ENCODE data around the gene STEAP4.
"Not testable (repeated sequence)": the region's sequence is repeated elsewhere in the genome, so short reads cannot be mapped to it uniquely, and the experiment has no call there.

Gene STEAP4

GRCh38 chr7:88312061-88312663 is 5.5 kb upstream of the STEAP4 start:
- no peak for DNase-seq

DNA sequence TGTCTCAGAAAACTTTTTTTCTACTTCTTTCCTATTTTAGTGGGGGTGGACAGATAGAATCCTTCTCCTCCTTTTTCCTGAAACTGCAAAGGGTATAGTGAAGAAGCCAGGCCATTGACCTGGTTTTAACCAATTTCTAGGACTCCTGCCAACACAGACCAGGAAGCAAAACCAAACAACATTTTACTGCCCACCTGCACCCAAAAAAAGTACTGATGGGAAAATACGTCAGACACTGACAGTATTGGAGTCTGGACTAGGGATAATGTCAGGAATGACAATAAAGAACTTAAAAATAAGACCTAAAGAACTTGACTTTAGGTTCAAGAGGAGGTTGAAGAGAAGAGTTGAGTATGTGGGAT is 5.0 kb upstream of the STEAP4 start:
- DNase-seq = no peak

DNA sequence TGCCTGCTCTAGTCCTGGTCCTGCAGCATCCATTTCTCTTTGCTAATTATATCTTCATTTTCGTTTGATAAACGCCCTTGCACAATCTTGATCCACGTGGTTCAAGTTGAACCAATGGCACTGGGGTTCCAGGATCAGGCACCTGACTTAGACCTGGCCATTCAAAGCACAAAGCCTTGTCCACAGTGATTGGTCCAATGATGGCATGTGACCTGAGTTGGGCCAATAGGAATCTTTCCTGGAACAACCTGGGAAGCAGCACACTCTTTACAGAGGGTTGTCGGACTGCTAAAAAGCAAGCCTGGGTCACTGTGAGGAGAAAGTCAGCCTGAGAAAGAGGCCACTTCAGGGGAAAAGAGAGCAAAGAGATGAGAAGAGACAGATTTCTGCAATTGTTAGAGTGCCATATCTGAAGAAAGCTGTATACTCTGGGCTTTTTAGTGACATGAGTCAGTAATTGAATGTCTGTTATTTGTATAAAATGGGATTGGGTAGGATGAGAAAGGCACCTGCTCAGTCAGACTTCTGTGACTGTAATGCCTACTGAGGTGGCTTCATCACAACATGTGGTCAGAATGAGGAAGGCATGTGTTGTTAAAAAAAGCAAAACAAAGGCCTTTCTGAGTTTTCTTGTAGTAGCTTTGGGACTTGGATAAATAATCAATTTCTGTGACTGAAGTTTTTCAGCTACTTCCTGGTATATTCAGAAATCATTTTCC is 4.4 kb upstream of the STEAP4 start:
- DNase-seq = no peak

DNA sequence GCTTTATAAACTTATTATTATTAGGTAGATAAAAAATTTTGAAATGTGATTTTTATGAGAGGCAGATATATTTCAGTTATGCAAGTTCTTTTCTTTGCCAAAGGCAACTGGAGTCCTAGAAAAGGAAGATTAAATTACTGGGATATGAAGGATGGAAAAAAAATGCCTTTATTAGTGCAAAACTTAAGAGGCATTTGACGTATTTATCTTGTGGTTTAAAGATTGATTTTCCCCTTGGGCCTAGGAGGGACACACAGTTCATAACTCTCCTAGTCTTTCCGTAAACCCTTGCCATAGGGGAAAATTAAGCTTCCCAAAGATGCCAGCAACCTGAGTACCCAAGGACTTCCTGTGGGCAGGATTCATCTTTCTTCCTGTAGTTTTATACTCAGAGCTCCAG is 3.1 kb upstream of the STEAP4 start:
- DNase-seq = no peak

DNA sequence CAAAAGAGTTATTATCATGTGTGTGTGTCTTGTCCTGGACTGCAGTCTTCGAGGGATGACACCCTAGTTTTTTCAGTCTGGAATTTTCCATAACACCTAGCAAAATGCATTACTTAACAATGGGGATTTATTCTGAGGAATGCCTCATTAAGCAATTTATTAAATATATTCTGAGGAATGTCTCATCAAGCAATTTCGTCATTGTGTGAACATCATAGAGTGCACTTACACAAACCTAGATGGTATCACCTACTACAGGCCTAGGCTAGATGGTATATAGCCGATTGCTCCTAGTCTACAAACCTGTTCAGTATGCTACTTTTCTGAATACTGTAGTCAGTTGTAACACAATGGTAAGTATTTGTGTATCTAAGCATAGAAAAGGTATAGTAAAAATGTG is 1.1 kb upstream of the STEAP4 start:
- DNase-seq = no peak

DNA sequence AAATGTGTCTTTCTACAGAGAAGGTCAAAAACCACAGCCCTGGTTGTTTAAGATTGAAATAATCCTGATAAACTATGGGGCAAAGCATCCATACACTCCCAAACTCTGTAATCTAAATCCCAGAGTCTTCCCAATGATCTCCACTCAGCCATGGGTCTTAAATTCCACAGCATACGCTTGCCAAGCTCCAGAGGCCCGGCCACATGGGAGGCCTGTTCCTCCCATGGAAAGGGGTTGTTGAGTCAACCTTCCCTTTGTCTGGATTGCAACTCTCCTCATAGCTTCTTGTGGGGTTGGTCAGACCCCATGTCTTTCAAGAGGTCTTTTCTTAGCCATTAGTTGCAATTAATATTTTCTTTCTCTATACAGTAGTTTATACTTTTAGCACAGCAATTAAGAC is 718 bp upstream of the STEAP4 start:
- DNase-seq = no peak

DNA sequence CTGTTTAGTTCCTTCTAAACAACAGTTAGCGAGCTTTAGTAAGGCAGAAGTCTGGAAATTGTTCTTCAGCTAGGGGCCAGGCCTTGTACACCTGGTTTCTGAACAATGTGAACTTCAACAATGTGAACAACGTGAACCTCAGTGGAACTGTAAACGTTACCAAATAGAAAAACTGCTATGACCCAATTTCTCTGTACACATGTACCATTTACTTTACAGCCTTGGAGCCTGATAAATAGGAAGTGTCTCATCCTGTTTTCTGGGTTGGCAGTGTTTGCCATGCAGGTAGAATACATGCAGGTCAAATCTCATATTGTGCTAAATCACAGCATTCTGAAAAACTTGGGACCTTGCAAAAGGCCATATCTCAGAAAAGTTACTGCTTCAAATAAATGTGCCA is 1.6 kb downstream of the STEAP4 start:
- DNase-seq = no peak

DNA sequence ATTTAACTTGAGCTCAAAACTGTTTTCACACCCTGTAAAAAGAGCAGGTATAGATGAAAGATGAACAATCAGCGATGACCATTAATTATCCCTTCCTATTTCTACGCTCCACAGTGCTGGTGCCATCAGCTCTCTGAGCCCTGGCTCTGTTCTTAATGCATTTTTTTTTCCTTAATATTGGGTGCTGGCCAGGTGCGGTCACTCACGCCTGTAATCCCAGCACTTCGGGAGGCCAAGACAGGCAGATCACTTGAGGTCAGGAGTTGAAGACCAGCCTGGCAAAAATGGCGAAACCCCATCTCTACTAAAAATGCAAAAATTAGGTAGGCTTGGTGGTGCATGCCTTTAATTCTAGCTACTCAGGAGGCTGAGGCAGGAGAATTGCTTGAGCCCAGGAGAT is 4.2 kb downstream of the STEAP4 start:
- no peak for DNase-seq

- DNase-seq = no peak
Observed at GRCh38 chr7:88301924-88302323, 4.8 kb downstream of the STEAP4 start.

DNA sequence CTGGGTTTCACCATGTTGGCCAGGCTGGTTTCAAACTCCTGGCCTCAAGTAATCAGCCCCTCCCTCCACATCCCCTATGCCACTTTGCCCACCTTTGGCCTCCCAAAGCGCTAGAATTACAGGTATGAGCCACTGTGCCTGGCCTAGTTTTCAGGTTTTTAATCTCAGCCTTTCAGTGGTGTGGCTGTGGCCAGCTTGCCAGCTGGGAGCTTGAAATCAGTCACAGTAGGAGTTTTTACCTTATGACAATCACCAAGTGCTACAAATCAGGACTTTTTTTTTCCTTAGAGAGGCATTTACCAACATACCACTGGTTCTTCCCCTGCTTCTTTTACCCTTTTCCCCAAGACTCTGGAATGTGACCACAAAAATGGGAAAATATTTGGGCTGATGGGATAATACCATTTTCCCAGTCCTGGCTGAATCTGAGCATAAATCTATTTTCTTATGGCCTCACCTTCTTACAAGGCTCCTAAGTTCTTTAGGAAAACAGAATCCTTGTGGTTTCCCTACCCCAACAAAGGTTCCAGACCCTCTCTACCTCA is 6.2 kb downstream of the STEAP4 start:
- DNase-seq = no peak

DNA sequence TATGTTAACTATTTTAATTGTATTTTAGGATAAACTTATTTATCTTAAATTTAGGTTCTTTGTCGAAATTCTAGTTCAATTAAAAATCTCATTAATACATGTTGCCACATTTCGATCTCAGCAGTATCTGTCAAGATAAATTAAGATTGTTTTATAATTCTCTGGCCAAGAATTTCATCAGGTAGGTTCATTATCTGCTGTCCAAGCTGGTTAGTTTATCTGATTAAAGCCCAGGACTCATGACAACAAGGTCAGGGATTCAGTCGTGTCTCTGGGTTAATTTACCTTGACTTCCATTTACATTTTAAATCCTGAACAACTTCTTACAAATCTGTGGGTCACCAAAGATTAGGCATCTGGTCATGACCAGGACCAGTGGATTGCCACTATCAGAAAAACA is 7.6 kb downstream of the STEAP4 start:
- no peak for DNase-seq

- DNase-seq = no peak
Observed at GRCh38 chr7:88293866-88294265, 12.8 kb downstream of the STEAP4 start.

- no peak for DNase-seq
Observed at GRCh38 chr7:88291398-88292173, 15.1 kb downstream of the STEAP4 start.

DNA sequence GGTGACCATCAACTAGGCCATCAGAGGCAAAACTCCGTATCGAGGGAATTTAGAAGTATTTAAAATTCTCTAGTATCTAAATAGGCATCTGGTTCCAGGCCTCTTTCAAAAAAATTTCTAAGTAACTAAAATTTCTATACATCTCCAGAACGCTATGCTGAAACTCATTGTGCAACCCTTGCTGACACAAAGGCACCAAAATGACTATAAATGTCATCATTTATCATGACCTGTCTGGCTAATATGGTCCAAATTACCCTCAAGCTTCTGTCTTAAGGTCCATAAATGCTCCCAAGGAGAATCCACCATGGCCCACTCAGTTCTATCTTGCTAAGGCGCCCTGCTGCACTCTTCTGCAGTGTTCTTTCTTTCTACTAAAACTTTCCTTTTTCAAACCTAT is 16.2 kb downstream of the STEAP4 start:
- no peak for DNase-seq

- no peak for DNase-seq
Observed at GRCh38 chr7:88289564-88290025, 17.1 kb downstream of the STEAP4 start.

GRCh38 chr7:88281749-88282148 is 24.9 kb downstream of the STEAP4 start:
- DNase-seq = no peak

DNA sequence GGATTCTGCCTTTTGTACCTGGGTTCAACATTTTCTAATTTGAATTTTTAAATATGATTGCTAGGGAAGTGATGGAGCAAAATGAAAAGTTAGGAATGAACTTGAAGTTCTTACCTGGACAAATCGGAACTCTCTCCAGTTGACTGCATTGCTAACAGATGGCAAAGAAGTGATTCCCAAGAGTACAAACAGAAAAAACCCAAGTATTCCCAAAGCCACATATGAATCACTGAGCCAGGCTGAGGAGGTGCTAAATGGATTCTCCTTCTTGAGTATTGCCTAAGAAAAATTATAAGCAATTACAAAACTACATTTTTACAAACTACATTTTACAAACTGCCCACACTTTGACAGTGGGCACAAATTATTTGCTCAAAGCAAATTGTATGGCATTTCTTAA is 25.9 kb downstream of the STEAP4 start:
- DNase-seq = no peak

DNA sequence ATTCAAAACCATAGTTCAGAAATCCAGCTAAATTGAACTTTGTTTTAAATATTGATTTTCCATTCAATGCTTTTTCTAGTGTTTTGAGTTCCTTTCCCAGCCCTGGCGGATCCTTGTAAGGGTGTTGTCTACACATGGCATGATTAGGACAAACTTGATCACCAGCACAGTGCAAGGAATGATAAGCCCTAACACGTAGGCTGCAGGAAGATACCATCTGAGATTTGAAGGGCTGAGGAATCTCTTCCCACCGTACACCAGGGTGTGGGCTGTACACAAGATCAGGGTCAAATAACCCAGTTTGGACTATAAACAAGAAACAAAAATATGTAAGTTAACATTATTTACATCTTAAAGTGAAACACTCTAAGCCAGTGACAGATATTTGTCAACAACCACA is 27.4 kb downstream of the STEAP4 start:
- no peak for DNase-seq

DNA sequence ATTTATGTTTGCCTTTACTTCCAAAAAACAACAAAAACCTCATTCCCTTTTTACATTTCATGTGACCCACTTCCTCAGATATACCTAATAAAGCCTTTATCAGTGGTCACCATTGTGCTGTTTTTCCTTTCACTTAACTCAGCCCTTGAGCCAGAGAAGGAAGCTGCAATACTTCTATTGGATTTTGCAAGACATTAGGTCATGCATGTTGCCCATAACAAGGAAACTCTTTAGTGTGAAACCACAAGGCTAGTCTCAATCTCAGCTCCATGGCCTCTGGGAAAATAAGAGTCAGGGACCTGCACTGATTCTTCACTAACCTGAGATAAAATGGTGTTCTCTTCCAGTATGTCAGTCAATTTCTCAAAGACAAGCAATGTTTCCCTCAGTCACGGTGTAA is 27.8 kb downstream of the STEAP4 start:
- no peak for DNase-seq

- DNase-seq = no peak
Observed at GRCh38 chr7:88276605-88277153, 30.0 kb downstream of the STEAP4 start.

DNA sequence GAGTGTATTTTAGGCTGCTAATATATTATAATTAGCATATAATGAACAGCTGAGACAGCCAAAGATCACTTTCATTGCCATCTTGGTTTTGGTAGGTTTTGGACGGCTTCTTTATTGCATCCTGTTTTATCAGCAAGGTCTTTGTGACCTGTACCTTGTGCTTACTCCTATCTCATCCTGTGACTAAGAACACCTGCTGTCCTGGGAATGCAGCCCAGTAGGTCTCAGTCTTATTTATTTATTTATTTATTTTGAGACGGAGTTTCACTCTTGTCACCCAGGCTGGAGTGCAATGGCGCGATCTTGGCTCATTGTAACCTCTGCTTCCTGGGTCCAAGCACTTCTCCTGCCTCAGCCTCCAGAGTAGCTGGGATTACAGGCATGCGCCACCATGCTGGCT is 31.8 kb downstream of the STEAP4 start:
- DNase-seq = not testable (repeated sequence)

- DNase-seq = no peak
Observed at GRCh38 chr7:88269586-88269985, 37.1 kb downstream of the STEAP4 start.

DNA sequence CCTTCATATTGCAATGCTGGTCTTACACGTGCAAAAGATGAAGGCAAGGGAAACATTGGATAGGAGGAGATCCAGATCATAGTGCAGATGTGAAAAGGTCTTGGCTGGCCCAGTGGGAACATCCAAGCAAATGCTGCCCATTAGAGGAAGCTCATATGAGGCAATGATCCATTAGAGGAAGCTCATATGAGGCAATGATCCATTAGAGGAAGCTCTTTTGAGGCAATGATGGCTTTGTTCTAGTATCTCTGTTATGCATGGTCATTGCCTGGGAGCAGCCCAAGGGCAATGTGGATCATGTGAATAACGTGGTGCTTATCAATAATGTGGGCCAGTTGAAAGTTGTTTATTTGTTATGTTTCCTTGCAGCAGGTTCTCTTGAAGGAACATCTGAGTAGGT is 37.8 kb downstream of the STEAP4 start:
- DNase-seq = no peak

- no peak for DNase-seq
Observed at GRCh38 chr7:88268051-88268450, 38.6 kb downstream of the STEAP4 start.
